Heart right ventricle (tissue), 16 donors: ENCODE results near the gene SPATA33. TPM values are rescaled to one million over a fixed set of nuclear protein-coding genes. Genes with fewer than 3 reads are reported as not detected.

Experiments used
- ATAC-seq, 8 donors: fragments of 200-7000 bp; cut with Tn5 transposase; one replicate each; pipeline ENCODE4 v1.9.1; 2020; ENCODE audit warnings: mild to moderate bottlenecking in 8 of 8, moderate library complexity in 8 of 8, moderate number of reproducible peaks in 1 of 8
- DNase-seq, 2 donors: peaks; one replicate each; pipeline ENCODE4 v3.0.0-alpha.2; 2020
- H3K27ac ChIP-seq, 10 donors: fragments of 200-600 bp; sonication (generic) in 2 of 10; one replicate each; pipeline versions ENCODE4 v1.5.0 to v1.8.0; 2020 to 2022; ENCODE audit warnings: mild to moderate bottlenecking in 3 of 10
- H3K27me3 ChIP-seq, 7 donors: fragments of 200-600 bp; one replicate each; pipeline ENCODE4 v1.8.0; 2021 to 2022; ENCODE audit warnings: mild to moderate bottlenecking in 2 of 7
- H3K36me3 ChIP-seq, 9 donors: fragments of 200-600 bp; sonication (generic) in 1 of 9; one replicate each; pipeline versions ENCODE4 v1.5.0 to v1.8.0; 2020 to 2022; ENCODE audit warnings: mild to moderate bottlenecking in 2 of 9
- H3K4me1 ChIP-seq, 9 donors: fragments of 200-600 bp; sonication (generic) in 1 of 9; one replicate each; pipeline versions ENCODE4 v1.5.0 to v1.8.0; 2020 to 2022; ENCODE audit warnings: mild to moderate bottlenecking in 4 of 9
- H3K4me3 ChIP-seq, 10 donors: fragments of 200-600 bp; sonication (generic) in 2 of 10; one replicate each; pipeline versions ENCODE4 v1.5.0 to v1.8.0; 2020 to 2022; ENCODE audit warnings: mild to moderate bottlenecking in 7 of 10, moderate library complexity in 2 of 10
- H3K9me3 ChIP-seq, 11 donors: fragments of 200-600 bp in 10 of 11; sonication (generic) in 2 of 11; one replicate each; pipeline versions ENCODE4 v1.5.0 to v1.8.0; 2013 to 2022; ENCODE audit warnings: mild to moderate bottlenecking in 2 of 11, control low read depth in 1 of 11, moderate library complexity in 1 of 11
- WGBS, 2 donors: extraction: QIAGEN DNeasy Blood & Tissue Kit; methylation state at CpG; one replicate each; pipeline ENCODE4 v1.1.7; 2013; ENCODE audit warnings: inconsistent platforms in 1 of 2; 5-methylcytosine and 5-hydroxymethylcytosine counted together
- intact Hi-C, 10 donors: fragments of 100-400 bp; cut with DNase I; formaldehyde crosslinking; loops; one replicate each; pipeline versions ENCODE4 v1.11.1 to v1.14.2; 2022
- polyA plus RNA-seq, 2 donors: library from polyadenylated mRNA; stranded (reverse); fragments of 200-250 nt; gene quantifications; one replicate each; pipeline ENCODE4 v1.2.3, GENCODE V29; 2013
- total RNA-seq, 10 donors: library from RNA; stranded (reverse); fragmentation: NEBNext Ultra II Directional in 3 of 10; extraction: Animal tissue kit (Norgen Biotek cat#: 25700) in 3 of 10; gene quantifications; one replicate each; pipeline versions ENCODE4 v1.2.1 to v1.2.4, GENCODE V29; 2021 to 2023
- TF ChIP-seq, protein P1 (sequence below), 9 donors: fragments of 200-600 bp; sonication (generic) in 2 of 9; IDR thresholded peaks; one replicate each; pipeline versions ENCODE4 v1.5.0 to v1.8.0; 2021 to 2022; ENCODE audit warnings: antibody characterized with exemption in 9 of 9, mild to moderate bottlenecking in 5 of 9, moderate library complexity in 1 of 9
- donor health status: Arrhythmogenic right ventricular cardiomyopathy.
- donor health status: ischemic (EF 13 %, LVEDD 7.1; RV severe dilation, severe dysfunction).
- donor health status: healthy with polysubstance abuse.
- donor health status: DM: no; HTN: yes; CAD: no.
- donor health status: DM: no; HTN: no; CAD: no.
- donor health status: ischemic (EF 25% LVEDD 6.9; RV normal size, moderate dysfunction).
- donor health status: ischemic (EF 25% LVEDD 5.7; RV mildly dilated, moderate dysfunction).
- donor health status: healthy.
- donor health status: DM: yes; HTN: yes; CAD: no.
- donor health status: Ischemic cardiomyopathy.
- donor health status: ischemic (EF 35%, LVEDD 5.7; RV mildly dilated, moderate dysfunction).
- donor health status: nonischemic (EF 11% LVEDD 7.7; RV severe dilation, severe dysfunction).
- donor health status: DM: yes; HTN: yes; CAD: no.
- donor health status: PGD.
- donor health status: ischemic (EF 29% LVEDD 5.4; RV normal size, mild dysfunction).
- donor health status: nonischemic (EF 23%, LVEDD 6.1; RV moderate dilation, normal function).

Gene SPATA33
- total and polyA plus RNA-seq, 12 donors = 0.76 to 4.6 (median 2.6) TPM

- intact Hi-C loops = no loop called here
- Histone ChIP-seq H3K27ac (no peak overlapping the region), H3K9me3 (no peaks in the 10 kb centered on the region), H3K27me3 (peaks cover 8 to 46% (median 12%) of the 10 kb centered on the region in 7 donors), H3K4me3 (no peak overlapping the region), H3K36me3 (no peaks in the 10 kb centered on the region), H3K4me1 (peaks cover 0 to 6% (median 0%) of the 10 kb centered on the region in 9 donors)
- ATAC-seq (no peak), DNase-seq (no peak)
- WGBS, 2 donors = 86% methylated on average over 20 of the region's 20 CpGs
- TF ChIP-seq, protein P1, sequence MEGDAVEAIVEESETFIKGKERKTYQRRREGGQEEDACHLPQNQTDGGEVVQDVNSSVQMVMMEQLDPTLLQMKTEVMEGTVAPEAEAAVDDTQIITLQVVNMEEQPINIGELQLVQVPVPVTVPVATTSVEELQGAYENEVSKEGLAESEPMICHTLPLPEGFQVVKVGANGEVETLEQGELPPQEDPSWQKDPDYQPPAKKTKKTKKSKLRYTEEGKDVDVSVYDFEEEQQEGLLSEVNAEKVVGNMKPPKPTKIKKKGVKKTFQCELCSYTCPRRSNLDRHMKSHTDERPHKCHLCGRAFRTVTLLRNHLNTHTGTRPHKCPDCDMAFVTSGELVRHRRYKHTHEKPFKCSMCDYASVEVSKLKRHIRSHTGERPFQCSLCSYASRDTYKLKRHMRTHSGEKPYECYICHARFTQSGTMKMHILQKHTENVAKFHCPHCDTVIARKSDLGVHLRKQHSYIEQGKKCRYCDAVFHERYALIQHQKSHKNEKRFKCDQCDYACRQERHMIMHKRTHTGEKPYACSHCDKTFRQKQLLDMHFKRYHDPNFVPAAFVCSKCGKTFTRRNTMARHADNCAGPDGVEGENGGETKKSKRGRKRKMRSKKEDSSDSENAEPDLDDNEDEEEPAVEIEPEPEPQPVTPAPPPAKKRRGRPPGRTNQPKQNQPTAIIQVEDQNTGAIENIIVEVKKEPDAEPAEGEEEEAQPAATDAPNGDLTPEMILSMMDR (IDR thresholded peaks at IDR 0.05) = no peak
Observed at GRCh38 chr16:89612415-89613166, 45.0 kb upstream of the SPATA33 start.

- DNase-seq = no peak
- ATAC-seq = no peak
- H3K36me3 ChIP-seq = no peaks in the 10 kb centered on the region
- intact Hi-C loops = no loop called here
- H3K4me3 ChIP-seq = no peak within 1 kb of the TSS
- TF ChIP-seq, protein P1 (IDR thresholded peaks at IDR 0.05) = no peak
- 67 to 76% methylated on average over 18 to 19 of the region's 19 CpGs for WGBS, 2 donors
- H3K27me3 ChIP-seq = peaks cover 8 to 51% (median 17%) of the 10 kb centered on the region in 7 donors
- peaks cover 0 to 6% (median 0%) of the 10 kb centered on the region in 9 donors for H3K4me1 ChIP-seq
- no peak within 1 kb of the TSS for H3K27ac ChIP-seq
- H3K9me3 ChIP-seq = no peaks in the 10 kb centered on the region
Observed at GRCh38 chr16:89613231-89613953, 44.2 kb upstream of the SPATA33 start, which contains the start of gene DPEP1. Gene DPEP1, plus strand, starts transcription at chr16:89613642. Its CDS starts 16,769 bp downstream, at chr16:89630411.

DNA sequence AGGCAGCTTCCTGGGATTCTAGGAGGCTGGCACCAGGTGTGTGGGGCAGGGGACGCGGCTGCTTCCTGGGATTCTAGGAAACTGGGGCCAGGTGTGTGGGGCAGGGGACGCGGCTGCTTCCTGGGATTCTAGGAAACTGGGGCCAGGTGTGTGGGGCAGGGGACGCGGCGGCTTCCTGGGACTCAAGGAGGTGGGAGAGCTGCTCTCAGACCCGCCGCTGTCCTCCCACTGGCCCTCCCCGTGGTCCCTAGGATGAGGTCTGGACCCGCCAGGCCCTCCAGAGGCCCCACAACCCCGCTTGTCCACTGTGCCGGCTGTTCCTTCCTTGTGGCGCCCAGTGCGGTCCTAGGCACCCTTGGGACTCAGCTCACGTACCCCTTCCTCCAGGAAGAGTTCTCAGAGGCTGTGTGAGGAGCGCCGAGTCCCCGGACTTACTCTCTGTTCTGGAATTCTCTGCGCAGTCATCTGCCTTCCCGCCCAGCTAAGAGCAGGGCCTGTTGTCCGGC is 43.6 kb upstream of the SPATA33 start:
- Histone ChIP-seq H3K27me3 (peaks cover 8 to 47% (median 20%) of the 10 kb centered on the region in 7 donors), H3K36me3 (no peaks in the 10 kb centered on the region), H3K4me1 (peaks cover 0 to 6% (median 0%) of the 10 kb centered on the region in 9 donors), H3K27ac (no peak overlapping the region), H3K9me3 (no peaks in the 10 kb centered on the region), H3K4me3 (no peak overlapping the region)
- DNase-seq (no peak), ATAC-seq (no peak)
- intact Hi-C loops = no loop called here
- TF ChIP-seq, protein P1 (IDR thresholded peaks at IDR 0.05) = no peak
- 84 to 86% methylated on average over 22 of the region's 22 CpGs for WGBS, 2 donors

DNA sequence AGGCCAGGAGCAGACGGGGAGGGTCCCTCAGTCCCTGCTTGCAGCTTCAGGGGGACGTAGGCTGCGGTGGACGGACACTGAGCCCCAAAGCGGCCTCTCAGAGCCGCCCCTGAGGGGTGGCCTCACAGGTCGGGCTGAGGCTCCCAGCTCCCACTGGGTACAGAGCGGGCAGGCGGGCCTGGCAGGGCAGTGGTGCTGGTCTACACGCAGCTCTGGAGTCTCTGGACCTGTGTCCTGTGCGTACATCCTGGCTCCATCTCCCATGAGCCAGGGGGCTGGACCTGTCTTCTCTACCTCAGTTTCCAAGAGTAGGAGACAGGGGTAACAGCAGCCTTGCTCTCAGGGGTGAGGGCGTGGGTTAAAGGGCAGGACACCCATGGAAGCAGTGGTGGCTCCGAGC is 42.5 kb upstream of the SPATA33 start:
- Histone ChIP-seq H3K9me3 (no peaks in the 10 kb centered on the region), H3K27ac (no peak overlapping the region), H3K27me3 (peaks cover 8 to 48% (median 20%) of the 10 kb centered on the region in 7 donors), H3K4me1 (peaks cover 0 to 6% (median 0%) of the 10 kb centered on the region in 9 donors), H3K4me3 (no peak overlapping the region), H3K36me3 (no peaks in the 10 kb centered on the region)
- TF ChIP-seq, protein P1 (IDR thresholded peaks at IDR 0.05) = no peak
- 83 to 84% methylated on average over 13 of the region's 13 CpGs for WGBS, 2 donors
- DNase-seq (no peak), ATAC-seq (peak in 3 of 8 donors; percentile 17 to 25 (median 19))
- intact Hi-C loops = no loop called here
